Neural progenitor cell (in vitro differentiated cells): ENCODE results near the gene MELTF. TPM values are rescaled to one million over a fixed set of nuclear protein-coding genes. Genes with fewer than 3 reads are reported as not detected.

Experiments used
- DNase-seq: peaks from one replicate; pipeline ENCODE4 v3.0.0-alpha.2; 2016; ENCODE audit warnings: low spot score
- H2AFZ ChIP-seq: fragments of 200-600 bp; sonication (generic); replicated peaks from 2 replicates; pipeline ENCODE4 v1.6.1; 2016; ENCODE audit warnings: antibody characterized with exemption
- H3F3A ChIP-seq: fragments of 200-600 bp; sonication (generic); 2 replicates; pipeline ENCODE4 v1.6.1; 2016; ENCODE audit warnings: antibody characterized with exemption, low read depth
- H3K27ac ChIP-seq: fragments of 200-600 bp; sonication (generic); 2 replicates; pipeline ENCODE4 v1.5.1; 2016; ENCODE audit warnings: mild to moderate bottlenecking
- H3K27me3 ChIP-seq: fragments of 200-600 bp; sonication (generic); 2 replicates; pipeline ENCODE4 v1.6.1; 2016; ENCODE audit warnings: mild to moderate bottlenecking, moderate library complexity
- H3K36me3 ChIP-seq: fragments of 200-600 bp; sonication (generic); 2 replicates; pipeline ENCODE4 v1.5.1; 2016
- H3K4me1 ChIP-seq: fragments of 200-600 bp; sonication (generic); 2 replicates; pipeline ENCODE4 v1.6.1; 2016; ENCODE audit warnings: mixed run types
- H3K4me2 ChIP-seq: fragments of 200-600 bp; sonication (generic); 2 replicates; pipeline ENCODE4 v1.6.1; 2016
- H3K4me3 ChIP-seq: fragments of 200-600 bp; sonication (generic); 2 replicates; pipeline ENCODE4 v1.5.1; 2016
- H3K79me2 ChIP-seq: fragments of 200-600 bp; sonication (generic); 2 replicates; pipeline ENCODE4 v1.6.1; 2016; ENCODE audit warnings: low read depth
- H3K9ac ChIP-seq: fragments of 200-600 bp; sonication (generic); 2 replicates; pipeline ENCODE4 v1.6.1; 2016
- H3K9me3 ChIP-seq: fragments of 200-600 bp; sonication (generic); 2 replicates; pipeline ENCODE4 v1.5.1; 2016; ENCODE audit warnings: low read depth
- H4K20me1 ChIP-seq: fragments of 200-600 bp; sonication (generic); 2 replicates; pipeline ENCODE4 v1.6.1; 2016; ENCODE audit warnings: low read depth
- H3K27ac Mint-ChIP-seq: 3 replicates; pipeline ENCODE4 v1.8.0; 2021; ENCODE audit warnings: mixed read lengths
- H3K27me3 Mint-ChIP-seq: 2 replicates; pipeline ENCODE4 v1.8.0; 2022; ENCODE audit warnings: low read depth, mild to moderate bottlenecking, inconsistent platforms, moderate library complexity, mixed read lengths; ENCODE audit not compliant: insufficient read depth
- H3K36me3 Mint-ChIP-seq: 3 replicates; pipeline ENCODE4 v1.8.0; 2021; ENCODE audit warnings: mixed read lengths
- H3K4me1 Mint-ChIP-seq: 3 replicates; pipeline ENCODE4 v1.8.0; 2021; ENCODE audit warnings: mixed read lengths
- H3K4me3 Mint-ChIP-seq: 3 replicates; pipeline ENCODE4 v1.8.0; 2021; ENCODE audit warnings: mild to moderate bottlenecking, moderate library complexity, mixed read lengths
- H3K9me3 Mint-ChIP-seq: 3 replicates; pipeline ENCODE4 v1.8.0; 2020; ENCODE audit warnings: mixed read lengths
- EZH2 ChIP-seq: fragments of 200-600 bp; sonication (generic); IDR thresholded peaks from 2 replicates; pipeline ENCODE4 v1.6.1; 2017; ENCODE audit warnings: antibody characterized with exemption, mild to moderate bottlenecking, moderate library complexity
- EZH2phosphoT487 ChIP-seq: fragments of 200-600 bp; sonication (generic); IDR thresholded peaks from 2 replicates; pipeline ENCODE4 v1.6.1; 2017; ENCODE audit warnings: antibody characterized with exemption
- total RNA-seq: library from RNA; depleted of rRNA; stranded (reverse); fragments of >200 nt; gene quantifications from 2 replicates; pipeline ENCODE4 v1.2.3, GENCODE V29; 2015; ENCODE audit warnings: low replicate concordance
- TF ChIP-seq, protein P1 (sequence below): fragments of 200-600 bp; sonication (generic); IDR thresholded peaks from 2 replicates; pipeline ENCODE4 v1.5.1; 2017; ENCODE audit warnings: antibody characterized with exemption, mild to moderate bottlenecking

Gene MELTF
- total RNA-seq, 1 donor from 2014 or later = 0.28 TPM

DNA sequence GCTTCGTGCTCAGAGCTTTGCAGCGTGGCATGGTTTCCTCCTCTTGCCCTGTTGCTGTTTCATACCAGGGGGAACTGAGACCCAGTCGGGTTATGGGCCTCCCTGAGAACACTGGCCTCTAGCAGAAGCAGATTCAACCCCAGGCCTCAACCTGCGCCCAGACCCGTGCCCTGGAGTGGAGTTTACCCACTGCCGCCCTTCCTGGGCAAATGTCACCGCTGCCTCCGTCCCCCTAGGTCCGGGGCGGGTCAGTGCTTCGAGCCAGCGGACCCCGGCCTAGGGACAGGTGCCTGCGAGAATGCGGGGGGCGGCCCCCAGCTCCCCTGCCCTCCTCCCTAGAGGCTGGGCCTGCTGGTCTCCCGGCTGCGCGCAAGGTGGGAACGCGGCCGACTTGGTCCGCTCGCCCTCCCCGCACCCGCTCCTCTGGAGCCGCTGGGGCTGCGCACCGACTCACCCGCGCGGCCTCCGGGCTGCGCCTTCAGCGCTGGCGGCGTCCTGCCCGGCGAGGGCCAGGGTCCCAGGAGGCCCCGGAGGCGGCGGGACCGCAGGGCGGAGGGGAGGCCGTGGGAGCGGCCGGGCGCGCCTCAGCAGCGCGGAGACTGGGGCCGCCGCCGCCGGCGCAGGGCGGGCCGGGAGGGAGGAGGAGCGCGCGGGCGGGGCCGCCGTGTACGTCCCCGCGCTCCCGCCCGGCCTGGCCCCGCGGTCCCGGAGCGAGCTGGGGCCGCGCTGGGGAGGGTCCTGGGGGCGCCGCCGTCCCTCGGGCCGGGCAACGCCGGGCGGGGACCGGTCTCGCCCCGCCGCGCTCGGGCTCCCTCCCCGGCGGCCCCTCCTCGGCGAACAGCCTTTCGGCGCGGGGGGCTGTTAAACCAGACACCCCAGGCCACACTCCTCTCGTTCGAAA is 61.1 kb downstream of the MELTF start, which contains the start of gene PIGZ:
Gene PIGZ, minus strand, starts transcription at position 601 of the 901 bp plus-strand sequence. CDS start 16,802 bp downstream, outside the sequence.
- no peaks in the 10 kb centered on the region for H3K36me3 ChIP-seq
- TF ChIP-seq, protein P1, sequence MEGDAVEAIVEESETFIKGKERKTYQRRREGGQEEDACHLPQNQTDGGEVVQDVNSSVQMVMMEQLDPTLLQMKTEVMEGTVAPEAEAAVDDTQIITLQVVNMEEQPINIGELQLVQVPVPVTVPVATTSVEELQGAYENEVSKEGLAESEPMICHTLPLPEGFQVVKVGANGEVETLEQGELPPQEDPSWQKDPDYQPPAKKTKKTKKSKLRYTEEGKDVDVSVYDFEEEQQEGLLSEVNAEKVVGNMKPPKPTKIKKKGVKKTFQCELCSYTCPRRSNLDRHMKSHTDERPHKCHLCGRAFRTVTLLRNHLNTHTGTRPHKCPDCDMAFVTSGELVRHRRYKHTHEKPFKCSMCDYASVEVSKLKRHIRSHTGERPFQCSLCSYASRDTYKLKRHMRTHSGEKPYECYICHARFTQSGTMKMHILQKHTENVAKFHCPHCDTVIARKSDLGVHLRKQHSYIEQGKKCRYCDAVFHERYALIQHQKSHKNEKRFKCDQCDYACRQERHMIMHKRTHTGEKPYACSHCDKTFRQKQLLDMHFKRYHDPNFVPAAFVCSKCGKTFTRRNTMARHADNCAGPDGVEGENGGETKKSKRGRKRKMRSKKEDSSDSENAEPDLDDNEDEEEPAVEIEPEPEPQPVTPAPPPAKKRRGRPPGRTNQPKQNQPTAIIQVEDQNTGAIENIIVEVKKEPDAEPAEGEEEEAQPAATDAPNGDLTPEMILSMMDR = no peak
- TF ChIP-seq EZH2 = peak; percentile 82
- peak; percentile 72 for TF ChIP-seq EZH2phosphoT487
- no peaks in the 10 kb centered on the region for H3K4me1 ChIP-seq
- no peaks in the 10 kb centered on the region for H3F3A ChIP-seq
- peak within 1 kb of the TSS; percentile 98 for H3K4me2 ChIP-seq
- H3K36me3 Mint-ChIP-seq = peaks cover 5% of the 10 kb centered on the region
- peaks cover 85% of the 10 kb centered on the region for H3K27me3 ChIP-seq
- H2AFZ ChIP-seq = peak within 1 kb of the TSS; percentile 96
- no peak within 1 kb of the TSS for H3K27ac ChIP-seq
- peaks cover 17% of the 10 kb centered on the region for H3K9me3 Mint-ChIP-seq
- no peak within 1 kb of the TSS for H3K27ac Mint-ChIP-seq
- no peaks in the 10 kb centered on the region for H4K20me1 ChIP-seq
- H3K9ac ChIP-seq = no peak within 1 kb of the TSS
- peak; percentile 78 for DNase-seq
- H3K79me2 ChIP-seq = no peaks in the 10 kb centered on the region
- H3K27me3 Mint-ChIP-seq = peaks cover 49% of the 10 kb centered on the region
- peaks cover 18% of the 10 kb centered on the region for H3K4me1 Mint-ChIP-seq
- H3K9me3 ChIP-seq = no peaks in the 10 kb centered on the region
- H3K4me3 Mint-ChIP-seq = peak within 1 kb of the TSS; percentile 82
- H3K4me3 ChIP-seq = peak within 1 kb of the TSS; percentile 84

DNA sequence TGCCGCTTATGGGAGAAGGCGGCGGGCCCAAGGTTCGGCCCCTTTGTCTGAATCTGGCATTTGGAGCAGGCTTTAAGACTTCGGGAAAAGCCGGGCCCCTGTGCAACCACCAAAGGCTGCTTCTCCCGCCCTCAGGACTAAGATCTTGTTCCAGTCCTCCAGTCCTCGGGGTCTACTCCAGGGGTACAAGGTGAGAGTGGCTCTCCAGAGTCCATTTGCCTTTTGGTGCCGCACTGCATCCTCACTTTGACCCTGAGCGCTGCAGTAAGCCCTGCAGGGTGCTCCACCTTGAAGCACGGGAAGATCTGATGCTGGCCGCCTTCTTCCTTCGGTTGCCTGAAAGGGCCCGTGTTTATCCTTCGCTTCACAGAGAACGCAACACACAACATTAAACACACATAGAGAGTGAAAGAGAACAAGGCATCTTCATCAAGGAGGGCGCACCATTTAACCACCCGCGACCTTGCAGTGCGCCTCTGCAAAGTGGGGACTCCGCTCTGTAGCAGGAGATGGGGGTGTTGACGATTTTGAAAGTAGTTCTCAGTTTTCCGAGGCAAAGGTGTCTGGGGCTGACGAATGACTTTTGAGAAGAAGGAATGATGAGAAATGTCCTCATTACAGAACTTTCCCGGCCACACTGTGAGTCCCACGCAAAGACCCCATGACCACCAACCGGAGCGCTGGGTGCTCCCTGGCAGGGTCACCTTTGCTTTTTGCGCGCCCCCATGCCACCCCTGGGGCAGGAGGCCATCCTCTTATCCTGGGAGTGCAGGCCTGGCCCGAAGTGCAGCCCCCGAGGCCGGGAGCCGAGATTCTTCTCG is 62.0 kb downstream of the MELTF start:
- no peaks in the 10 kb centered on the region for H3K79me2 ChIP-seq
- no peaks in the 10 kb centered on the region for H3K9me3 ChIP-seq
- peak overlapping the region; percentile 84 for H3K4me3 ChIP-seq
- no peaks in the 10 kb centered on the region for H3K4me1 ChIP-seq
- no peaks in the 10 kb centered on the region for H4K20me1 ChIP-seq
- H3K27ac Mint-ChIP-seq = no peak overlapping the region
- H3K27me3 ChIP-seq = peaks cover 93% of the 10 kb centered on the region
- TF ChIP-seq EZH2phosphoT487 (peak; percentile 63), EZH2 (peak; percentile 62)
- TF ChIP-seq, protein P1 = no peak
- no peak overlapping the region for H2AFZ ChIP-seq
- peaks cover 18% of the 10 kb centered on the region for H3K4me1 Mint-ChIP-seq
- H3F3A ChIP-seq = no peaks in the 10 kb centered on the region
- peak overlapping the region; percentile 82 for H3K4me3 Mint-ChIP-seq
- H3K9ac ChIP-seq = no peak overlapping the region
- H3K27me3 Mint-ChIP-seq = peaks cover 52% of the 10 kb centered on the region
- peaks cover 17% of the 10 kb centered on the region for H3K9me3 Mint-ChIP-seq
- peak; percentile 7 for DNase-seq
- H3K36me3 ChIP-seq = no peaks in the 10 kb centered on the region
- peaks cover 5% of the 10 kb centered on the region for H3K36me3 Mint-ChIP-seq
- no peak overlapping the region for H3K27ac ChIP-seq
- peak overlapping the region; percentile 98 for H3K4me2 ChIP-seq

DNA sequence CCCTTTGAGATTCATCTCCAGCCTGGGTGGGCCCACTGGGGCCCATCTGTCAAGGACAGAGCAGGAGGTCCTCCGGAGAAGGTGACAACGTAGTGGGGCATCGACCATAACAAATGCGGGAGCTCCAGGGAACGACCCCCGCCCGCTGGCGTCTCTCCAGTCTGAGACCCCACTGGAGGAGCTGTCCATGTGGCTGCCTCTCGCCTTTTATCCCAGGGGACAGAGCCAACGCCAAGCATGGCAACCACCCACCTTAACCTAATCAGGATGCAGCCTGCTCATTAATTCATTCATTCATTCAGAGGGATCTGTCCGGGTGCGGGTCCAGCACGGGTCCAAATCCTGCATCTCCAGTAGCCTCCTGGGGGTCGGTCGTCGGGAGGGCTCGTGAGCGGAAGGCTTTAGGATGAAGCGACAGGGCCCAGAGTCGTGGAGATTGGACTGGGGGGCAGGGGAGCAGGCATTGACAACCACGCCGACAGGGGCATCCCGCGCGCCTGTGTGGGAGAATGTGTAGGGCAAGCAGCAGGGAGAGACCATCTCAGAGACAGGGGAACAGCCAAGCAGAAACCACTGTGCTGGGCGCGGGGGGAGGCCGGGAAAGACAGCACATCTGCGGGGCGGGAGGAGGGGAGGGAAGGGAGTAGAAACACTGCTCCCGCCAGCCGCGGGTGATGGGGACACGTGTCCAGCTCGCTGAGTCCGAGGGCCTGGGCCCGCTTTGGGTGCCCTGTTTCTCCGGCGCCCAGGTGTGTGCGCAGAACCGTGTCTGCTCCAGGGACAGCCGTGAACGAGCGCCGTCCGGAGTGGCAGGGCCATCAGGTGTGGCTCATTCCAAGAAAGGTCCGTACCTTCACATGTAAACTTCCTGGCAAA is 62.9 kb downstream of the MELTF start:
- no peak overlapping the region for H2AFZ ChIP-seq
- Mint-ChIP-seq H3K27ac (no peak overlapping the region), H3K9me3 (peaks cover 17% of the 10 kb centered on the region), H3K4me1 (peaks cover 18% of the 10 kb centered on the region), H3K36me3 (peaks cover 5% of the 10 kb centered on the region), H3K27me3 (peaks cover 52% of the 10 kb centered on the region), H3K4me3 (peak overlapping the region; percentile 82)
- H3K79me2 ChIP-seq = no peaks in the 10 kb centered on the region
- no peaks in the 10 kb centered on the region for H3K36me3 ChIP-seq
- H3K4me2 ChIP-seq = peak overlapping the region; percentile 24
- TF ChIP-seq, protein P1 = no peak
- peak; percentile 12 for TF ChIP-seq EZH2phosphoT487
- H3K27me3 ChIP-seq = peaks cover 100% of the 10 kb centered on the region
- no peaks in the 10 kb centered on the region for H4K20me1 ChIP-seq
- H3K27ac ChIP-seq = no peak overlapping the region
- H3K9me3 ChIP-seq = no peaks in the 10 kb centered on the region
- H3K4me1 ChIP-seq = no peaks in the 10 kb centered on the region
- no peaks in the 10 kb centered on the region for H3F3A ChIP-seq
- no peak overlapping the region for H3K9ac ChIP-seq
- peak; percentile 43 for DNase-seq
- peak overlapping the region; percentile 19 for H3K4me3 ChIP-seq
